Glomerular endothelial cell (primary cell): Measurements from ENCODE around the gene TNFRSF18. TPM values are rescaled to one million over a fixed set of nuclear protein-coding genes. Genes with fewer than 3 reads are reported as not detected.
"Not testable (repeated sequence)": the region's sequence is repeated elsewhere in the genome, so short reads cannot be mapped to it uniquely, and the experiment has no call there.

Experiments used
- DNase-seq: peaks from one replicate; pipeline ENCODE4 v3.0.0-alpha.2; 2011; ENCODE audit warnings: low read depth, low spot score; ENCODE audit errors: extremely low read depth
- total RNA-seq: library from RNA; depleted of rRNA; stranded (reverse); fragments of >200 nt; gene quantifications from 2 replicates; pipeline ENCODE4 v1.2.3, GENCODE V29; 2015

TNFRSF18 gene, protein sequence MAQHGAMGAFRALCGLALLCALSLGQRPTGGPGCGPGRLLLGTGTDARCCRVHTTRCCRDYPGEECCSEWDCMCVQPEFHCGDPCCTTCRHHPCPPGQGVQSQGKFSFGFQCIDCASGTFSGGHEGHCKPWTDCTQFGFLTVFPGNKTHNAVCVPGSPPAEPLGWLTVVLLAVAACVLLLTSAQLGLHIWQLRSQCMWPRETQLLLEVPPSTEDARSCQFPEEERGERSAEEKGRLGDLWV
- 0.58 TPM in 1 of 2 replicates, not detected in the other for total RNA-seq

- no peak for DNase-seq
Observed at GRCh38 chr1:1206376-1206965, at the start of gene TNFRSF18. Gene TNFRSF18 (minus strand): TSS chr1:1206592. CDS start chr1:1206571, 21 bp downstream.

DNA sequence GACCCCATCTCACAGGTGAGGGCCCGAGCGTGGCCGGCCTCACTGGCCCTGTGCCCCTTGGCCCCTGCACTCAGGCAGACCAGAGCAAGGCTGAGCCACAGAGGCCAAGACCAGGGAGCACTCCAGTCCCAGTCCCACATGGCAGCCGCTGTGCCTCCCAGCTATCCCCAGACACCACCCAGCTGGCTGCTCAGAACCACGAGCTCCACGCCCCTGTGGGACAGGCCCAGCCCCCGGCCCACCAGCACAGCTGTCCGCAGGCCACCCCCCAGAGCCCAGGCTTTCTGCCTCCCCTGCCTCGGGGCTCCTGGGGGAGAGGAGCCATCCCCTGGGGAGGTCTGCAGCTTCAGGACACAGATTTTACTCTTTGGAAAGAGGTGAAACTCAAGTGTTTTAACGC is 49.2 kb upstream of the TNFRSF18 start:
- DNase-seq, result no peak

GRCh38 chr1:1255078-1255477 is 48.7 kb upstream of the TNFRSF18 start:
- DNase-seq, result no peak

DNA sequence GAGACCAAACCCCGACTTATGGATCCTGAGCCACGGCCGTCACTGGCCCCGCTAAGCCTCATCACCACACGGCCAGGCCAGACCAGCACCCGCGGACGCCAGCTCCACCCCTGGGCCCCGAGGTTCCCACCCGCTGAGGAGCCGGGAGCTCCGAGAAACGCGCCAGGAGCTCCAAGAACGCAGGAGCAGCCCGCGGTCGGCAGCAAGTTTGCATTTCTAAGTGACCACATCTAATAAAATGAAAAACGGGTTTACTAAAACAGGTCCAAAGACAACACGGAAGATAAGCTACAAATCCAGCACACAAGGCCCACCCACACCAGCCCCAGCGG is 48.2 kb upstream of the TNFRSF18 start:
- no peak for DNase-seq

DNA sequence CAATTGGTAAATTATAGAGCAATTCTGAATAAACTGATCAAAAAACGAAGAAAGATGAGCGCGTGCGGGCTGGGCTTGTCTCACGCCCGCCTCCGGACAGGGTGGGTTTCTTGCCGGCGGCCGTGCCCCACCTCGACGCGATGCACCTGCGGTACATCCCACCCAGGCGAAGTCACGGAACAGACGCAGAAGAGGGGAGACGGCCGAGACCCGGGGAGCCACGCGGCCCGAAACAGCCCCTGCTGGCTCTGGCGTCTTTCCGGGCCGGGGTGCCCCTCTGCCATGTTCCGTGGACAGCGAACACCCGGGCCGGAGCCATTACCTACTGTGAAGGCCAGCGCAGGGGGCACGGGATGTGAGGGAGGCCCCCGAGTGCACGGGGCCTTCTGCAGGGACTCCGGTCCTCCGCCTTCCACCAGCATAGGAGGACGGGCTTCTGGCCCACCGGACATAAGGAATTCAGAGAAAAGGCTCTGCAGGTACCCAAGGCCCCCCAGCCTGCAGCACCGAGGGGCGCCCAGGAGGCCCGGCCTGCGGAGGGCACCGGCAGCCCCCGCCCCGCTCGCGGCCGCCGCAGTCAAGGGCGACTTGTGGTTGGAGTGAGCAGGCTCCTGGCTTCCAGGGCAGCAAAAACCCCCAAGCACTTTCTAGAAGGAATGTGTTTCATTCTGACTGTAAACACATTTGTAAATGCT is 47.7 kb upstream of the TNFRSF18 start:
- DNase-seq, result no peak

DNA sequence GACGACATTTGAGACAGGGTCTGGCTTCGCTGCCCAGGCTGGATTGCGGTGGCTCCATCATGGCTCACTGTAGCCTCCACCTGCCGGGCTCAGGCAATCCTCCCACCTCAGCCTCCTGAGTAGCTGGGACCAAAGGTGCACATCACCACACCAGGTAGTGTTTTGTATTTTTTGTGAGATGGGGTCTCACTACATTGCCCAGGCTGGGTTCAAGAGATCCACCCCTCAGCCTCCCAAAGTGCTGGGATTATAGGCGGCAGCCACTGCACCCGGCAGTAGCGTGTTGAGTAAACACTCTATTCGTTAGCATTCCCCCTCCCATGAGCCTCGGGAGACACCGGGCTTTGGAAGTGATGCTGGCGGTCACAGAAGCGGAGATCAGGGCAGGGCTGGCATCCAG is 46.9 kb upstream of the TNFRSF18 start:
- DNase-seq, result no peak

- DNase-seq, result no peak
Observed at GRCh38 chr1:1250786-1251284, 44.4 kb upstream of the TNFRSF18 start.

DNA sequence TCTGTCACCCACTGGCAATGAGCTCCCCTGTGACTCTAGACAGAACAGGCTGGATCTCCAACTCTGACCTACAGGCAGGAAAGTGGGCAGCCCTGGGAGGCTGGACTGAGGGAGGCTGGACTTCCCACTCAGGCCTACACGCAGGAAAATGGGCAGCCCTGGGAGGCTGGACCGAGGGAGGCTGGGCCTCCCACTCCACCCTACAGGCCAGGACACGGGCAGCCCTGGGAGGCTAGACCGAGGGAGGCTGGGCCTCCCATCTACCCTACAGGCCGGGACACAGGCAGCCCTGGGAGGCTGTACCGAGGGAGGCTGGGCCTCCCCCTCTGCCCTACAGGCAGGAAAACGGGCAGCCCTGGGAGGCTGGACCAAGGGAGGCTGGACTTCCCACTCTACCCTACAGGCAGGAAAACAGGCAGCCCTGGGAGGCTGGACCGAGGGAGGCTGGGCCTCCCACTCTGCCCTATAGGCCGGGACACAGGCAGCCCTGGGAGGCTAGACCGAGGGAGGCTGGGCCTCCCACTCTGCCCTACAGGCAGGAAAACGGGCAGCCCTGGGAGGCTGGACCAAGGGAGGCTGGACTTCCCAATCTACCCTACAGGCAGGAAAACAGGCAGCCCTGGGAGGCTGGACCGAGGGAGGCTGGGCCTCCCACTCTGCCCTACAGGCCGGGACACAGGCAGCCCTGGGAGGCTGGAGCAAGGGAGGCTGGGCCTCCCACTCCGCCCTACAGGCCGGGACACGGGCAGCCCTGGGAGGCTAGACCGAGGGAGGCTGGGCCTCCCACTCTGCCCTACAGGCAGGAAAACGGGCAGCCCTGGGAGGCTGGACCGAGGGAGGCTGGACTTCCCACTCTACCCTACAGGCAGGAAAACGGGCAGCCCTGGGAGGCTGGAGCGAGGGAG is 41.9 kb upstream of the TNFRSF18 start:
- not testable (repeated sequence) for DNase-seq

- no peak for DNase-seq
Observed at GRCh38 chr1:1247341-1247913, 41.0 kb upstream of the TNFRSF18 start.

GRCh38 chr1:1246577-1247340 is 40.4 kb upstream of the TNFRSF18 start, which contains the start of gene C1QTNF12:
Gene C1QTNF12 (minus strand): TSS chr1:1246722. CDS start chr1:1246690, 32 bp downstream.
- DNase-seq, result no peak

DNA sequence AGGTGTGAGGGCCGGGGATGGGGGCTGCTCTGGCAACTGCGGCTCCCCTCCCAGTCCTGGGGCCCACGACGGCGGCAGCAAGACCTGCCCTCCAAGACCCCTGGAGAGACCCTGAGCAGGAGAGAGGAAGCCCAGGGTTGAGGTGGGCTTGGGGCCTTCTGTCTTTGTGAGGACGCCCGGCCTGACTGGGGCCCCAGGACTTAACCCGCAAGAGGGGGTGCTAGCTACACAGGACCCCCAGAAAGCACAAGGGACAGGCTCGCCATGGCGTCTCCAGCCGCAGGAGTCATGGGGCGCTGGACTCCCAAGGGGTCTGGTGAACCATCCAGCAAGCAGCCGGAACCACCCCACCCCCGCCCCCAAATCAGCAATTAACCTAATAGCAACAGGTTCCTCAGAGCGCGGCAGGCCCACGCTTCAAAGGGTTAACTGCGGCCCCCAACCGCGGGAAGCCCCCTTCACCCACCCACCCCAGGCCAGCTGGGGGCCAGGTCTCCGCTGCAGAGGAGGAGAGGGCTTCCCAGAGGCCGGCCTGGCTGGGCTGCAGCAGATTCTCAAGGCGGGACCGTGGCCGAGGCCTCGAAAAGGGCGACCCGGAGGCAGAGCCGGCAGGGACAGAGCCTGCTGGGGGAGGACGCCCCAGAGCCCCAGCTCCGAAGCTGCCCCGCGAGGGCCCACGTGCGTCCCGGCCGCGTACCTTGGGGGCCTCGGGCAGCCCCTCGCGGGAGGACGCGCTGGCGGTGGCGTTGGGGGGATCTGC is 39.6 kb upstream of the TNFRSF18 start:
- no peak for DNase-seq

DNA sequence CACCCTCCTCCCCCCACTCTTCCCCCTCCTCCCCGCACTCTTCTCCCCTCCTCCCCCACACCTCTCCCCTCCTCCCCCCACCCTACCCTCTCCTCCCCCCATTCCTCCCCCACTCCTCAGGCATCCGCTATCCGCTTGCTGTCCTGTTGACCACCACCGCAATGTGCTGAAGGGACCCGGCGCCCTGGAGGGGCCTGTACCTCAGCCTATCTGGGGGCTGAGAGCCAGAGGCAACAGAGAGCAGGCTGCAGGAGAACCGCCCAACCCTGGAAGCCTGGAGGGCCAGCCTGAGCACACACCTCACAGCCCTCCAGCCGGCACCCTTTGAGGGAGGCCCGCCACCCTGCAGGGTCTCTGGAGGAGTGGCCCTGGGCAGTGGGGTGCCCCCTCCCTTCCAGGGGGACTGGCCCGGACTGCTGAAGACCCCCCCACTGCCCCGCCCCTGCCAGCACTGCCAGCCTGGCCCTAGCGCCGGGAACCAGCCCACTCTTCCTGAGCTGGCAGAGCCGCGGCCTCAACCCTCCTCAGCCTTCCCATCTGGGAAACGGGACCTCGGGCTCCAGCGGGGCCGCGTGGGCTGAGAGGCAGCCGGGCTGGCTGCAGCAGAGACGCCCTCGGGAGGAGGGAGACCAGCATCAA is 38.9 kb upstream of the TNFRSF18 start:
- DNase-seq, result no peak

DNA sequence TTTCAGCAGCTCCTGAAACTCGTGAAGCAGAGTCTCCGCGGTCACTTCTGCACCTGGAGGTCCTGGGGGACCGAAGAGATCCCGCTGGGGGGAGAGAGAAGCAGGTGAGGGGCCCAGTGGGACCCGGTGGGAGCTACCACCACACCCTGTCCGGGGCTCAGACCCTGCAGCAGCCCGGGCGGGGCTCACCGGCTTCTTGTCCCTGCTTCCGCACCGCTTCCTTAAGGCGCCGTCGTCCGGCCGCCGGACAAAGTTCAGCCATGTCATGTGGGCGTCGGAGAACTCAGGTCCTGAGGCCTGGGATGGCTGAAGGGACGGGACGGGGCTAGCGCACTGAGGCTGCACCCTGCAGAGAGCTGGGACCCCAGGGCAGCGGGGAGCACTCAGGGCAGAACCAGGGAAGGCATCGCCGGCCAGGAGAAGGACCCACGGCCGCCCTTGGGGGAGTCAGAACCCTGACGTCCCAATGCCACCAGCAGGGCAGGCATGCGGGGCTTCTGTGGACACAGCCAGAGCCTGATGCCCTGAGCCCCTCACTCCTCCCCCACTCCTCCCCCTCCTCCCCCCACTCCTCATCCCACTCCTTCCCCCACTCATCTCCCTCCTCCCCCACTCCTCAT is 37.9 kb upstream of the TNFRSF18 start:
- no peak for DNase-seq

DNA sequence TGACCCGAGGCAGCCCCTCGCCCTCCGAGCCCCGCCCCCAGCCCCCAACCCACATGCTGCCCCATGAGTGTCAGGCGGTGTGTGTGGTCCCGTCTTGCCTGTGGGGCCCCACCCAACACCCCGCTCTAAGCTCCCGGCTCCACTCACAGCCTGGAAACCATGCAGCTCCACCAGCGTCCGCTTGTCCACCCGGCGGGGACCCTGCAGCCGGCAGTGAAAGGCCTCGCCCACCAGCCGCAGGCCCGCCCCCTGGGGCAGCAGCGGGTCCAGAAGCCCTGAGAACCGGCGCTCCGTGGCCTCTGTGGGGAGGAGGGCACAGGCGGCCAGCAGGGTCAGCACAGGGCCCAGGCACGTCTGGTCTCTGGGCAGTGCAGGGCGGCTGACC is 37.4 kb upstream of the TNFRSF18 start:
- no peak for DNase-seq

DNA sequence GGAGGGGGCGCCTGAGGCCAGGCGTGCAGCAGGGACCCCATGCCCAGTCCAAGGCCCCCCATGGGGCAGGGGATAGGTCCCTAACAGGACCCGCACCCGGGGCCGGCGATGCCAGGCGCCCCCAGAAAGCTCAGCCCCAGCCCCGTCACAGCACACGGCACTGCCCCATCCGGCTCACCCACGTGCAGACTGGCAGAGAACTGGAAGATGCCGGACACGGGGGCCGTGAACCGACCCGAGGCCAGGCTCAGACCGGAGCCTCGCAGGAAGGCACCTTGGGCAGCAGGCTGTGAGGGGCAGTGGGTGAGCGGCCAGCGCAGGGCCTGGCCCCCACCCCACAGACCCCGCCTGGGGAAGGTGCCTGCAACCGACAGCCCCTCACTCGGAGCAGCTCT is 36.9 kb upstream of the TNFRSF18 start:
- DNase-seq, result no peak

DNA sequence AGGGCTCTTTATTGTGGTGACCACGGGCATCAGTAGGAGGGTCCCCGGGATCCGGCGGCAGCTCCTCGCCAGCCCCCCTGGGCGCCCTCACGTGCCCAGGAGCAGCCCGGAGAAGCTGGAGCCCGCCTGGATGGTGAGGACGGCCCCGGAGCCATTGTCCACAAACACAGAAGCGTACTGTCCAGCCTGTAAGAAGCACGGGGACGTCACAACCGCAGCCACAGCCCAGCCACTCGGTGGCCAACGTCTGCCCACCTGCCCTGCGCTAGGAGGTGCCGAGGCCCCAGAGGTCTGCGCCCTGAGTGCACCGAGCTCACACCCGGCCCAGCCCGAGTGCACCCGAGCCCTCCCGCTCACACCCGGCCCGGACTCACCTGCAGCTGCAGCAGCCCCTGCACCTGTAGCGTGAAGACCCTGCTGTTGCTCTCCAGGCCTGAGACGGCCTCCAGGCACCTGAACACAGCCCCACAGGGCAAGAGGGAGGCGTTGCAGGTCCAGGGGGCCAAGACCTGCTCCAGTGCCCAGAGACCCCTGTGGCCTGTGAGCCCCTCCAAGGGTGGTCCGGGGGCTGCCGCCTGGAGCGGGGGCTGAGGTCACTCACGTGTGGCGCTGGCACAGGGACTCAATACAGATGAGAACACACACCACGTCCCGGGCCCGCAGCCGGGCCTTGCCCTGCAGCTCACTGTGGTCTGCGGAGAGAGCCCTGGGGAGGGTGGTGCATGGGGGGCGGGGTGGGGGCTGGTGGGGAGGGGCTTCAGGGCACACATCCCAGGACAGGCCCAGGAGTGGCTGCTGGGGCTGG is 36.3 kb upstream of the TNFRSF18 start:
- no peak for DNase-seq

DNA sequence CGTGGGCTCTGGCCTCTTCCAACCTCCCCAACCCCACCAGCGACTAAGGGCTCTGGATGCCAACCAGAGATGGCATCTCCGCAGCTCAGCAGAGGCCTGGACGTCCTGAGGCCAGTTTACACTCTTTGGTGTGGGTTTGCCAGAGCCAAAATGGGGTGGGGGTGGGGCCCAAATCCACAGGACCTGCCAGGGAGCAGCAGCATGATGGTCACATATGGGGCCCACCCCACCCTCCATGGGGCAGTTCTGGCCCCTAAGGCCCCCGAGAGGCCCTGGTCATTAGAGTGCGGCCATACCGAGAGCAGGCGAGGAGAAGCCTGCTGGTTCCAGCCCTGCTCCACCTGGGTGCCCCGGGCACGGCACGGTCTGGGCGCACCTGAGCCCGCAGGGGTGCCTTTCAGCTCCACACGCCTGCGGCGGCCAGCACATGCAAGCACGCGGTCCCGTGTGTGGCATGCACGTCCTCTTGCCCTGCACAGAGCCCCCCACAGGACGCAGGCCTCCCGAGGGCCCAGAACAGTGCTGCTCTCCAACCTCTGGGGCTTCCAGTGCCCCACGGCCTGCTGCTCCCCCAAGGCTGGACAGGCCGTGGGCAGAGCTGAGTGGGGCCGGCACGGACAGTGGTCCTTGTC is 35.3 kb upstream of the TNFRSF18 start:
- no peak for DNase-seq
